HG02885 (cell line): ENCODE measurements around the gene TMEM151A.
A peak's percentile ranks its signal among the peaks of the same experiment; 100 is the strongest.

ENCODE experiments used
- ATAC-seq: cut with Tn5 transposase; IDR thresholded peaks from one replicate; pipeline ENCODE4 v1.9.1; 2021; ENCODE audit warnings: mild to moderate bottlenecking; ENCODE audit not compliant: unreplicated experiment, poor library complexity

TMEM151A gene

GRCh38 chr11:66333896-66334604 lies 42.4 kb downstream of the TMEM151A start:
- no peak for ATAC-seq

DNA sequence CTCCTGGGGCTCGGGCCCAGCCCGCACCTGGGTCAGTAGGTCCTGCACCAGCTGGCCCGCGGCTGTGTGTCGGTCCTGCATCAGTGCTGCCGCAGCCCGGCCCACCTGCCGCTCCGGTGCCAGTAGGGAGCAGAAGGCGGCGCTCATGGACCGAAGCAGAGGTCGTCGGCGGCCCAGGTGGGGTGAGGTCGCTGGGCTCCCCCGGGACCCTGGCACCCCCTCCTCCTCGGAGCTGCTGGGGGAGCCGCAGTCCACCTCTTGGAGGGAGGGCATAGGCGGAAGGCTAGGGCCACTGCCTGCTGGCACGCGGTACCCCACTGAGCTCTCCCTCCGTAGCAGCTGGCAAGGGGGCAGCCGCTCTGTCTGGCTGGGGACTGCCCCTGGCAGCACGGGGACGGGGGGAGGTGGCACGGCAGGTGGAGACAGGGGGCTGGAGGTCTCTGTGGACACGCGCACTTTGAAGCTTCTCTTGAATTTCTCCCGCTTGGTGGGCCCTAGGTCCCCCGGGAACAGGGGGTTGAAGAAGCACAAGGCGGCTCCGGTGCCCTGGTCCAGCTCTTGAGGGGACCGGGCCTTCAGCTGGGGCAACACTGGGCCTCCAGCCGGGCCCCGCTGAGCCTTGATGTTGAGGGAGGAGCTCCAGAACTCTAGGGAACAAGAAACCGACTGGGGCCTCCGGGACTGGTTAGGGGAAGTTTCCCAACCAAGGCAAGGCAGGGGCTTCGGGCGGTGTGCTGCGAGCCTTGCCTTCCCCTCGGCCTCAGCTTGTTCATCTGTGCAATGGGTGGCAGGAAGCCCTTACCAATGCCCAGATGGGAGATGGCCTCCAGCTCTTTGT lies 43.1 kb downstream of the TMEM151A start:
- no peak for ATAC-seq

DNA sequence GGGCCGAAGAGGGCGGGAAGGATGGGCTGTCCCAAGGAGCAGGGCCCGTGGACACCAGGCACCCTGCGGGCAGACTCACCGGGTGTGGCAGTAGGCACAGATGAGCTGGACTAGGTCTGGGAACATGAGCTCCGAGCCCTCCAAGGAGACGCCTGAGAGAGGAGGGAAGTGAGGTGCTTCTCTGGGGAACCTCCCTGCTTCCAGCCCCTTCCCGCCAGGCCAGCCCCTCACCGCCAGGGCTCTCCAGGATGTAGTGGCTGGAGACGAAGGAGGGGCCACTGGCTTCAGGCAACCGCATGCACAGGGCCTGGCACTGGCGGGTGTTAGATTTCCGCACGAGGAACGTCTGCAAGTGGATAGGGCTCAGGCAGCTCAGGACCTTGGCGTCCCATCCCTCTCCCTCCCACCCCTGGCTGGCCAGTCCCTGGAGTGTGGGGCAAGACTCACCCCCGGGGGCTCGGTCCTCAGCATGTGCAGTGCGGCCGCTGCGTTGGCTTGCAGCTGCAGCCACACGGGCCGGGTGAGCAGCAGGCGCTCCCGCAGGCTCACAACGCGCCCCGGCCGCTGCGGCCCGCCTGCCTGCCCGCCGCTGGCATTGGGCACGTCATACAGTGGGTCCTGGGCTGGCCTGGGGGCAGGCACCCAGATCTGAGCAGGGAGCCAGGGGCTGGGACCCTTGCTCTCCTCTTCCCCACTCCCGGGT lies 44.0 kb downstream of the TMEM151A start:
- ATAC-seq = no peak

GRCh38 chr11:66336234-66337102 lies 44.8 kb downstream of the TMEM151A start, which contains the start of gene RIN1:
TSS of gene RIN1 (minus strand) at chr11:66336434. CDS start at chr11:66336402, 32 bp downstream.
- peak; percentile 71 for ATAC-seq

GRCh38 chr11:66337103-66337899 lies 45.6 kb downstream of the TMEM151A start:
- peak; percentile 6 for ATAC-seq

DNA sequence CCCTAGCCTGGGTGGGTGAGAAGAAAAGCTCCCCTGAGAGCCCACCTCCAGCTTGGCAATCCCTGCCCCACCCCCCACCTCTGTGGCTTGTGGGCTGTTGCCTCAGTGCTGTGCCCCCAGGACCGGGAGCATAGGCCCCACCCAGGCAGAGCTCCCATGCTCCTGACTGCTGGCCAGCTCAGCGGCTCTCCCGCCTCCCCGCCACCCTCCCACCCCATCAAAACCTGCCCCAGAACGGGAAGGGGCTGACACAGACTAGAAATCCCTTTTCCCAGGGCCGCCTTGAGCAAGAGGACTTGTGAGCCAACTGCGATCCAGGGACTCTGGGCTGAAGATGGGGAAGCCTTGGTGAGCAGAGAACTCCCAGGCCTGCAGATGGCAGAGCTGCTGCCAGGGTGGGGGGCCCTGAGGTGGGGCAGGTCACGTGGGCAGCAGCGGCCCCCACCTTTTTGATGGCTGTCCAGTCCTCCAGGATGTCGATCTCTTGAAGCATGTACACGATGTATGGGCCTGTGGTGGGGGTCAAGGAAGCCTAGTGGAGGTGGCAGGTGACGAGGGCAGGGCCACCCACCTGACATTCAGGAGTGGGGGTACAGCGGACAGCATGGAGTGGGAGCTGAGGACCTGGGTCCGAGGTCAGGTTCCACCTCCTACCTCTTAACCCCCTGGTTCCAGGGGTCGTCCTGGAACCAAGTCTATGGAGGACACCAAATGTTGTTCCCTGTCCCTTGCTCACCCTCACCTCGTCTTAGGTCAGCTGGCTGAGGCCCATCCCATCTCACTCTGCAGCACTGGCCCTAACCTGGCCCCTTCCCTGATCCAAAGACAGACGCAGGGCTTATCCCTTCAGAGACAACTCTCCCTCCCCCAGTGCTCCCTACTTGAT lies 46.8 kb downstream of the TMEM151A start:
- ATAC-seq = no peak

- ATAC-seq = no peak
Measured at GRCh38 chr11:66339162-66339675, 47.5 kb downstream of the TMEM151A start.

DNA sequence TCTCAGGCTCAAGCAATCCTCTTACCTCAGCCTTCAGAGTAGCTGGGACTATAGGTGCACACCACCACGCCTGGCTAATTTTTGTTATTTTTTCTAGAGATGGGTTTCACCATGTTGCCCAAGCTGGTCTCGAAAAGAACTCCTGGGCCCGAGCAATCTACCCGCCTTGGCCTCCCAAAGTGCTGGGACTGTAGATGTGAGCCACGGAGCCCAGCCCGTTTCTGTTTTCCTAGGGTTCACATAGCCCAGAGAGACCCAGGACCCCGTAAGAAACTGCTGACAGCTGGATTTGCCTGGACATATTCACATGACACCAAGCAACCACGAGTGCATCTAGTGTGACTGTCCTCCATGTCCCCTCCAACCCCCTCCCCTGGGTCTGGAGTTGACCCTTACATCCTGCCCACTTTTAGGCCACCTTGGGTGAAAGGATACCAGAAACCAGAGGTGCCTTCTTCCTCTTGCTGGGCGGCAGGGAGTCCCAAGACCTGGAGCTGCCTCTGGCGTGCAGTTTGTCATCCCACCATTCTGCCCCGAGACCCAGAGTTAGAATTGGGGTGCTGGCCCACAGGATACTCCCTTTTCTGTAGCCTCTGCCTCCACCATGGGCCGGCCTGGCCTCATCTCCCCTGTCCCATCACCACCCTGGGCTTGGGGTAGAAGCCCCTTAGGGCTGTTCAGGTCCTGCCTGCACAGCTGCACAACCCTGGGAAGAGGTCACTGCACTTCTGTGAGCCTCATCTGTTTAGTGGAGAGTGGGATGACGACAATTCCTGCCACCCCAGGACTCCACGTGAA lies 48.2 kb downstream of the TMEM151A start:
- ATAC-seq = no peak

- no peak for ATAC-seq
Measured at GRCh38 chr11:66340596-66341501, 49.2 kb downstream of the TMEM151A start.

- no peak for ATAC-seq
Measured at GRCh38 chr11:66341502-66342126, 49.9 kb downstream of the TMEM151A start.

DNA sequence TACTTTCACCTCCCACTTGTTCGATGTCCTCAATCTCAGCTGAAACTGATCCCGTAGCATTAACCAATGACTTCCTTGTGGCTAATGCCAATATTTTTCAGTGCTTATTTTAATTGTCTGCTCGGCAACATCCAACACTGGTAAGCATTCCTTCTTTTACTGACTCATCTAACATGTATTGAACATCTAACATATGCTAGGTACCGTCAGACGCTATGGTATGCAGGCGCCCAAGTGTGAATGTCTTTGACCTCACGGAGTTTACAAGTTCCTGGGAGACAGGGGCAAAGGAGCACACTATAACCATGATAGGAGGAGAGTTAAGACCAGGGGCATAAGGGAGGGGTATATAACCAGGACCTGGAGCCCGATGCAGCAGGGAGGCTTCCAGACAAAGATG lies 51.5 kb downstream of the TMEM151A start:
- ATAC-seq = no peak

GRCh38 chr11:66344550-66345315 lies 53.0 kb downstream of the TMEM151A start, which contains the start of gene BRMS1:
TSS of gene BRMS1 (minus strand) at chr11:66345104. CDS start at chr11:66342234, 2,870 bp downstream.
- ATAC-seq = peak; percentile 71

DNA sequence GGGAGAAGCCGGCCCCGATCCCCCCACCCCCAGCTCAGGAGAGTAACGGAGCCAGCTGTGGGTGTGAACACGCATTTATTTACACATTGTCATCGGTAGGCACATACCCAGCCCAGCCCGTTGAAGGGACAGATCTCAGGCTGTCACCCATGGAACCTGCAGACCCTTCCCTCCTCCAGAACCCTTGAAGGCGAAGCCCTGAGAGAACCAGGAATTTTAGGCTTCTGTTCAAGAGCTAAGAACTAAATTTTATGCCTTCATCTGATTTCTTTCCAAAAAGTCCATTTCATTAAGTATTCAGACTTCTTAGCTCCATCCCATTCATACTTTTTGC lies 53.6 kb downstream of the TMEM151A start:
- no peak for ATAC-seq
